ENCODE measurements around the gene BORA. TPM values are rescaled to one million over a fixed set of nuclear protein-coding genes. Genes with fewer than 3 reads are reported as not detected.

Gene BORA
- total and polyA plus RNA-seq, 4 donors = 1.6 to 4.0 (median 3.3) TPM

- ATAC-seq (ENCODE audit: insufficient read depth, low FRiP score) = no peak
- Histone ChIP-seq H3K9me3 (ENCODE audit: control insufficient read depth in 4 of 4, insufficient read depth in 3 of 4, low read length in 3 of 4) (no peaks in the 10 kb centered on the region), H3K36me3 (ENCODE audit: control insufficient read depth in 4 of 4, insufficient read depth in 4 of 4, low read length in 4 of 4) (peaks cover 0 to 6% (median 2%) of the 10 kb centered on the region in 4 donors), H3K27me3 (ENCODE audit: control insufficient read depth in 3 of 3, insufficient read depth in 3 of 3, low read length in 2 of 3) (no peaks in the 10 kb centered on the region), H3K27ac (ENCODE audit: low read depth in 1 of 2, low read length in 1 of 2) (no peak overlapping the region), H3K4me3 (no peak overlapping the region), H3K4me1 (ENCODE audit: control insufficient read depth in 5 of 5, insufficient read depth in 5 of 5, low read length in 5 of 5) (no peaks in the 10 kb centered on the region), H3K9ac (ENCODE audit: insufficient read depth in 1 of 2, low read length in 2 of 2) (no peak overlapping the region)
- no peak for TF ChIP-seq CTCF (IDR thresholded peaks at IDR 0.05; ENCODE audit: control extremely low read depth, extremely low read depth)
- DNase-seq = no peak
- 96% methylated on average over 3 of the region's 3 CpGs for WGBS, 2 donors
Measured at GRCh38 chr13:72737033-72737432, 9.3 kb downstream of the BORA start.

GRCh38 chr13:72740015-72740414, 12.3 kb downstream of the BORA start:
- DNase-seq (no peak), ATAC-seq (ENCODE audit: insufficient read depth, low FRiP score) (no peak)
- no peaks in the 10 kb centered on the region for H3K27me3 ChIP-seq (ENCODE audit: control insufficient read depth in 3 of 3, insufficient read depth in 3 of 3, low read length in 2 of 3)
- 86% methylated on average over 1 of the region's 1 CpG for WGBS, 2 donors
- H3K36me3 ChIP-seq (ENCODE audit: control insufficient read depth in 4 of 4, insufficient read depth in 4 of 4, low read length in 4 of 4) = peaks cover 0 to 5% (median 4%) of the 10 kb centered on the region in 4 donors
- no peak overlapping the region for H3K4me3 ChIP-seq
- no peak overlapping the region for H3K27ac ChIP-seq (ENCODE audit: low read depth in 1 of 2, low read length in 1 of 2)
- no peaks in the 10 kb centered on the region for H3K4me1 ChIP-seq (ENCODE audit: control insufficient read depth in 5 of 5, insufficient read depth in 5 of 5, low read length in 5 of 5)
- H3K9ac ChIP-seq (ENCODE audit: insufficient read depth in 1 of 2, low read length in 2 of 2) = no peak overlapping the region
- no peak for TF ChIP-seq CTCF (IDR thresholded peaks at IDR 0.05; ENCODE audit: control extremely low read depth, extremely low read depth)
- H3K9me3 ChIP-seq (ENCODE audit: control insufficient read depth in 4 of 4, insufficient read depth in 3 of 4, low read length in 3 of 4) = no peaks in the 10 kb centered on the region

- DNase-seq (no peak), ATAC-seq (ENCODE audit: insufficient read depth, low FRiP score) (no peak)
- Histone ChIP-seq H3K4me3 (no peak overlapping the region), H3K36me3 (ENCODE audit: control insufficient read depth in 4 of 4, insufficient read depth in 4 of 4, low read length in 4 of 4) (peaks cover 6 to 8% (median 6%) of the 10 kb centered on the region in 4 donors), H3K9me3 (ENCODE audit: control insufficient read depth in 4 of 4, insufficient read depth in 3 of 4, low read length in 3 of 4) (no peaks in the 10 kb centered on the region), H3K27me3 (ENCODE audit: control insufficient read depth in 3 of 3, insufficient read depth in 3 of 3, low read length in 2 of 3) (no peaks in the 10 kb centered on the region), H3K9ac (ENCODE audit: insufficient read depth in 1 of 2, low read length in 2 of 2) (no peak overlapping the region), H3K4me1 (ENCODE audit: control insufficient read depth in 5 of 5, insufficient read depth in 5 of 5, low read length in 5 of 5) (no peaks in the 10 kb centered on the region), H3K27ac (ENCODE audit: low read depth in 1 of 2, low read length in 1 of 2) (no peak overlapping the region)
- TF ChIP-seq CTCF (IDR thresholded peaks at IDR 0.05; ENCODE audit: control extremely low read depth, extremely low read depth) = no peak
- 86 to 91% methylated on average over 1 of the region's 1 CpG for WGBS, 2 donors
Measured at GRCh38 chr13:72745260-72745659, 17.5 kb downstream of the BORA start.

GRCh38 chr13:72751220-72751619, 23.5 kb downstream of the BORA start:
- no peak overlapping the region for H3K27ac ChIP-seq (ENCODE audit: low read depth in 1 of 2, low read length in 1 of 2)
- H3K9ac ChIP-seq (ENCODE audit: insufficient read depth in 1 of 2, low read length in 2 of 2) = no peak overlapping the region
- H3K36me3 ChIP-seq (ENCODE audit: control insufficient read depth in 4 of 4, insufficient read depth in 4 of 4, low read length in 4 of 4) = peaks cover 12 to 26% (median 20%) of the 10 kb centered on the region in 4 donors
- H3K4me3 ChIP-seq = no peak overlapping the region
- H3K4me1 ChIP-seq (ENCODE audit: control insufficient read depth in 5 of 5, insufficient read depth in 5 of 5, low read length in 5 of 5) = no peaks in the 10 kb centered on the region
- no peak for ATAC-seq (ENCODE audit: insufficient read depth, low FRiP score)
- peaks cover 0 to 2% (median 0%) of the 10 kb centered on the region in 4 donors for H3K9me3 ChIP-seq (ENCODE audit: control insufficient read depth in 4 of 4, insufficient read depth in 3 of 4, low read length in 3 of 4)
- DNase-seq = no peak
- TF ChIP-seq CTCF (IDR thresholded peaks at IDR 0.05; ENCODE audit: control extremely low read depth, extremely low read depth) = no peak
- H3K27me3 ChIP-seq (ENCODE audit: control insufficient read depth in 3 of 3, insufficient read depth in 3 of 3, low read length in 2 of 3) = no peaks in the 10 kb centered on the region

Measured in lung (tissue), 12 donors.